GM12878 (cell line): ENCODE results near the gene CNOT2. TPM values are rescaled to one million over a fixed set of nuclear protein-coding genes. Genes with fewer than 3 reads are reported as not detected.
"Not testable (repeated sequence)": the region's sequence is repeated elsewhere in the genome, so short reads cannot be mapped to it uniquely, and the experiment has no call there.

Source experiments
- ATAC-seq: fragments of 200-7000 bp; cut with Tn5 transposase; 3 replicates; pipeline ENCODE4 v1.9.1; 2020; ENCODE audit warnings: mild to moderate bottlenecking, moderate library complexity
- BruUV-seq: library from RNA; stranded (reverse); fragments of 400-500 nt; replicated peaks from 2 replicates; lab custom pipeline; 2021; lab: Mats Ljungman, UMichigan
- CTCF ChIA-PET: fragments of 300-600 bp; sonication (Branson Sonifier 250); formaldehyde crosslinking; extraction: SDS; loops from one replicate; lab custom pipeline; 2021; ENCODE audit warnings: inconsistent platforms; lab: Yijun Ruan, JAX
- POLR2A ChIA-PET: fragments of 350-600 bp; formaldehyde crosslinking; extraction: SDS; loops from one replicate; lab custom pipeline; 2021; ENCODE audit warnings: inconsistent platforms; lab: Charles Lee
- RAD21 ChIA-PET: fragments of 300-600 bp; sonication (Branson Sonifier 250); formaldehyde crosslinking; loops from one replicate; lab custom pipeline; 2023; ENCODE audit warnings: antibody characterized with exemption; ENCODE audit not compliant: unreplicated experiment; lab: Charles Lee
- SMC1A ChIA-PET: fragments of 300-600 bp; sonication (Branson Sonifier 250); formaldehyde crosslinking; loops from one replicate; lab custom pipeline; 2023; ENCODE audit not compliant: unreplicated experiment, uncharacterized antibody; lab: Charles Lee
- DNase-seq: peaks from one replicate; pipeline ENCODE4 v3.0.0-alpha.2; 2011; ENCODE audit warnings: low read depth, low spot score
- FAIRE-seq: peaks from 3 replicates; lab custom pipeline; 2011; peaks lifted over from hg19 to GRCh38; lab: Jason Lieb, UNC
- H2AFZ ChIP-seq: 2 replicates; pipeline ENCODE4 v1.6.0; 2011; ENCODE audit warnings: low read depth, low read length, control low read depth; ENCODE audit not compliant: control insufficient read depth
- H3K27ac ChIP-seq: 2 replicates; pipeline ENCODE4 v1.5.1; 2011; ENCODE audit warnings: control low read depth; ENCODE audit not compliant: control insufficient read depth, insufficient read depth
- H3K27me3 ChIP-seq, 2 experiments: replicated peaks in 1 of 2; 2 replicates each; pipeline versions ENCODE4 v1.6.0 to v1.6.1; 2011; ENCODE audit warnings: low read length in 1 of 2; ENCODE audit not compliant: control insufficient read depth in 2 of 2, insufficient read depth in 2 of 2
- H3K36me3 ChIP-seq, 2 experiments: 2 replicates each; pipeline ENCODE4 v1.5.1; 2011; ENCODE audit warnings: low read length in 1 of 2; ENCODE audit not compliant: control insufficient read depth in 2 of 2, insufficient read depth in 2 of 2
- H3K4me1 ChIP-seq: 2 replicates; pipeline ENCODE4 v1.6.1; 2011; ENCODE audit warnings: mild to moderate bottlenecking, low read length, moderate library complexity, mixed read lengths; ENCODE audit not compliant: control insufficient read depth, insufficient read depth
- H3K4me2 ChIP-seq: 2 replicates; pipeline ENCODE4 v1.6.0; 2011; ENCODE audit warnings: control low read depth; ENCODE audit not compliant: control insufficient read depth, insufficient read depth
- H3K4me3 ChIP-seq: fragments of 200-600 bp; sonication (generic); 2 replicates; pipeline ENCODE4 v1.5.1; 2016
- H3K79me2 ChIP-seq: 2 replicates; pipeline ENCODE4 v1.6.0; 2011; ENCODE audit warnings: low read length; ENCODE audit not compliant: control insufficient read depth, insufficient read depth
- H3K9ac ChIP-seq: 2 replicates; pipeline ENCODE4 v1.8.0; 2011; ENCODE audit warnings: low read length, control low read depth, mixed read lengths; ENCODE audit not compliant: control insufficient read depth, insufficient read depth
- H3K9me3 ChIP-seq: replicated peaks from 3 replicates; pipeline ENCODE4 v1.5.1; 2011; ENCODE audit warnings: mild to moderate bottlenecking, low read length; ENCODE audit not compliant: control insufficient read depth, insufficient read depth
- H4K20me1 ChIP-seq: 2 replicates; pipeline ENCODE4 v1.6.0; 2011; ENCODE audit not compliant: control insufficient read depth, insufficient read depth
- ATF7 ChIP-seq: fragments of 450-650 bp; IDR thresholded peaks from 2 replicates; pipeline ENCODE4 v1.6.1; 2016; ENCODE audit warnings: low read depth, mild to moderate bottlenecking
- CHD2 ChIP-seq: IDR thresholded peaks from 2 replicates; pipeline ENCODE4 v1.6.1; 2011; ENCODE audit warnings: low read depth, low read length, improper control_type of control experiment, borderline replicate concordance
- EED ChIP-seq: sonication (generic); IDR thresholded peaks from 2 replicates; pipeline ENCODE4 v1.6.1; 2016; ENCODE audit warnings: antibody characterized with exemption, low read depth
- GATAD2B ChIP-seq: fragments of 450-650 bp; conservative IDR thresholded peaks from 2 replicates; pipeline ENCODE4 v1.6.1; 2017; ENCODE audit warnings: low read depth, mild to moderate bottlenecking, moderate library complexity
- KDM1A ChIP-seq: fragments of 200-600 bp; sonication (generic); IDR thresholded peaks from 2 replicates; pipeline ENCODE4 v1.6.1; 2016; ENCODE audit warnings: borderline replicate concordance
- MAX ChIP-seq: IDR thresholded peaks from 2 replicates; pipeline ENCODE4 v1.6.1; 2012; ENCODE audit warnings: low read depth, low read length, improper control_type of control experiment
- MTA3 ChIP-seq: IDR thresholded peaks from 2 replicates; pipeline ENCODE4 v1.6.1; 2012; ENCODE audit warnings: low read length, inconsistent platforms, borderline replicate concordance
- NFYB ChIP-seq: IDR thresholded peaks from 2 replicates; pipeline ENCODE4 v1.6.1; 2011; ENCODE audit warnings: low read depth, mild to moderate bottlenecking, low read length, improper control_type of control experiment, moderate library complexity; ENCODE audit not compliant: insufficient read depth
- NRF1 ChIP-seq: conservative IDR thresholded peaks from 2 replicates; pipeline ENCODE4 v1.6.1; 2011; ENCODE audit warnings: mild to moderate bottlenecking, low read depth, low read length, improper control_type of control experiment
- PAX8 ChIP-seq: fragments of 450-650 bp; IDR thresholded peaks from 2 replicates; pipeline ENCODE4 v1.6.1; 2017; ENCODE audit warnings: mild to moderate bottlenecking, moderate library complexity
- POU2F2 ChIP-seq: IDR thresholded peaks from 3 replicates; pipeline ENCODE4 v1.6.1; 2011; ENCODE audit warnings: low read depth, mild to moderate bottlenecking, low read length, borderline replicate concordance
- YY1 ChIP-seq: IDR thresholded peaks from 2 replicates; pipeline ENCODE4 v1.6.1; 2011; ENCODE audit warnings: low read depth, mild to moderate bottlenecking, low read length
- WGBS: methylation state at CpG from one replicate; pipeline ENCODE4 v1.1.6; 2016; ENCODE audit warnings: low lambda C conversion rate; ENCODE audit not compliant: insufficient replicate concordance, insufficient coverage; ENCODE audit errors: missing lambda C conversion rate; 5-methylcytosine and 5-hydroxymethylcytosine counted together
- in situ Hi-C: fragments of 300-500 bp; cut with MboI; formaldehyde crosslinking; loops from 9 replicates; pipeline ENCODE4 v1.14.3; 2018; ENCODE audit warnings: mixed read lengths
- intact Hi-C: fragments of 100-400 bp; cut with micrococcal nuclease; formaldehyde crosslinking; loops from one replicate; pipeline ENCODE4 v1.14.2; 2022; ENCODE audit not compliant: unreplicated experiment
- polyA plus RNA-seq, 11 experiments: library from polyadenylated mRNA; depleted of rRNA in 4 of 11; unstranded in 6 of 11; stranded (reverse) in 5 of 11; fragments of >200 nt; fragmentation: Nextera tagmentation in 4 of 11; fragmentation: Illumina TruSeq in 1 of 11; extraction: Ambion mirVana in 4 of 11; extraction: Trizol in 1 of 11; gene quantifications; 1 replicate in 1 of 11; 2 replicates in 10 of 11; pipeline versions ENCODE4 v1.2.1 to v1.2.3, GENCODE V29; 2011 to 2016; ENCODE audit warnings: inconsistent platforms in 2 of 11, missing spikeins in 2 of 11, low read depth in 1 of 11
- total RNA-seq, 4 experiments: library from RNA; depleted of rRNA in 3 of 4; stranded (reverse); fragments of >200 nt in 3 of 4; fragmentation: Illumina TruSeq in 1 of 4; extraction: Trizol in 1 of 4; gene quantifications; 2 replicates each; pipeline versions ENCODE4 v1.2.1 to v1.2.3, GENCODE V29; 2013 to 2021

CNOT2 gene
- total and polyA plus RNA-seq, 10 of the 15 experiments (the other 5 are each of a cell fraction or from before 2014, with no cell fraction given), result 37.9 to 127 (median 82.4) TPM

- ATAC-seq (no peak), DNase-seq (no peak), FAIRE-seq (no peak)
- Histone ChIP-seq H4K20me1 (no peaks in the 10 kb centered on the region), H3K4me3 (no peak overlapping the region), H3K27me3 (no peaks in the 10 kb centered on the region; a peak in 1 of 4 replicates), H3K4me1 (no peaks in the 10 kb centered on the region), H3K36me3 (no peaks in the 10 kb centered on the region), H3K9me3 (no peaks in the 10 kb centered on the region), H2AFZ (no peak overlapping the region), H3K27ac (no peak overlapping the region), H3K79me2 (no peaks in the 10 kb centered on the region), H3K9ac (no peak overlapping the region), H3K4me2 (no peak overlapping the region)
- in situ Hi-C loops (no loop called here), intact Hi-C loops (no loop called here)
- ChIA-PET CTCF (no interaction called here), SMC1A (no interaction called here), RAD21 (no interaction called here), POLR2A (no interaction called here)
- WGBS, result 74% methylated on average over 1 of the region's 1 CpG
- no TSS peak for BruUV-seq
- TF ChIP-seq CHD2 (no peak), POU2F2 (no peak), NRF1 (no peak)
These were observed 143.5 kb downstream of the CNOT2 start for GRCh38 chr12:70386771-70387170.

GRCh38 chr12:70389678-70390077, 146.4 kb downstream of the CNOT2 start:
- ChIA-PET SMC1A (no interaction called here), POLR2A (no interaction called here), RAD21 (no interaction called here), CTCF (interaction anchor here (1.3 kb wide), 1 partner anchor 13 kb away, joined by 3 read pairs; no protein-coding TSS in a partner anchor)
- Histone ChIP-seq H3K36me3 (no peaks in the 10 kb centered on the region), H3K4me2 (no peak overlapping the region), H3K4me1 (no peaks in the 10 kb centered on the region), H3K27me3 (no peaks in the 10 kb centered on the region; a peak in 1 of 4 replicates), H2AFZ (no peak overlapping the region), H3K4me3 (no peak overlapping the region), H3K79me2 (no peaks in the 10 kb centered on the region), H4K20me1 (no peaks in the 10 kb centered on the region), H3K9me3 (no peaks in the 10 kb centered on the region), H3K27ac (no peak overlapping the region), H3K9ac (no peak overlapping the region)
- intact Hi-C loops, result no loop called here
- TF ChIP-seq YY1 (no peak), MAX (no peak), ATF7 (no peak), NFYB (no peak), EED (no peak), KDM1A (no peak), GATAD2B (no peak), PAX8 (no peak), MTA3 (no peak)
- FAIRE-seq (no peak), ATAC-seq (no peak), DNase-seq (no peak)
- in situ Hi-C loops, result no loop called here
- BruUV-seq, result no TSS peak
- 20% methylated on average over 2 of the region's 2 CpGs for WGBS

GRCh38 chr12:70392631-70393030, 149.4 kb downstream of the CNOT2 start:
- DNase-seq, H3K9ac ChIP-seq, CTCF ChIA-PET, H3K27me3 ChIP-seq, in situ Hi-C loops, RAD21 ChIA-PET, H3K4me2 ChIP-seq, H3K4me1 ChIP-seq, H2AFZ ChIP-seq, ATAC-seq, POLR2A ChIA-PET, FAIRE-seq, H3K27ac ChIP-seq, BruUV-seq, H3K36me3 ChIP-seq, intact Hi-C loops, H3K79me2 ChIP-seq, SMC1A ChIA-PET, H3K4me3 ChIP-seq, H4K20me1 ChIP-seq, H3K9me3 ChIP-seq: not testable (repeated sequence)
- WGBS, result 0% methylated on average over 1 of the region's 1 CpG
